Measurements from ENCODE around the gene SETD1B.
"Not testable (repeated sequence)": the region's sequence is repeated elsewhere in the genome, so short reads cannot be mapped to it uniquely, and the experiment has no call there.

SETD1B gene

DNA sequence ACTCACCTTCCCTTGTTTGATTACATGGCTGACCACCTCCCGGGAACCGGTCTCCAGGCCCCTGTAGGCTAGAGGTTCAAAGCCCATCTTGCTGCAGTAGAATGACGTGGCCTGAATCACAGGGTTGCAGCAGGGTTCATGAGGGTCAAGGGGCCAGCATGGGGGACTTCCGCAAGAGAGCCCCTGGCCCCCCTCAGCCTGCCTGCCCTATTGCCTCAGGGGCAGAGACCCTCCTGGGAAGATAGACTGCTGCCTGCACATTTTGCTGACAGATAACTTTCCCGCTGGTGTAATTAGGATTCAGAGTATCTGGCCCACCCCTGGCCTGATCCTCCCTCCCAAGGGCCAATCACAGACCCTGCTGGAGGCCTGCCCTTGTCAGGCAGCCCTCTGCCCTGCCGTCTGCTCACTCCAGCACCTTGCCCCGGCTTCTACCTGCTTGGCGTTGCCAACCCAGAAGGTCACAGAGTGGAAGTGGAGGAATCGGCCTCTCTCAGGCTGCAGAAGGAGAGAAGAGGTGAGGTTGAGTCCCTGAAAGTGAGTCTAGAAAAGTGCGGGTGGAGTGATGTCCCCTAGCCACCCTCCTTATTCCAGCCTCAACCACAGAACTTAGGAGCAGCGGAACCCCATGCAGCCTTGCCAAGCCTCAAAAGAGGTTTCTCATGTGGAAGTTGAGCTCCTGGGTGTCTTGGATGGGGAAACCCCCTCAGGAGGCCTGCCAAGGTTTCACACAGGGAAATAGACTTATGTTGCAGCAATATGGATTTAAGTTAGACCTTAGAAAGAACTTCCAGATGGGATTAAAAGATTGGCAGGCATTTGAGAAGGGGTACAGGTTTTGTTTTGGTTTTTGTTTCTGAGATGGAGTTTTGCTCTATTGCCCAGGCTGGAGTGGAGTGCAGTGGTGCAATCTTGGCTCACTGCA is 53.8 kb downstream of the SETD1B start:
- no peak for DNase-seq (ENCODE audit: low spot score)

DNA sequence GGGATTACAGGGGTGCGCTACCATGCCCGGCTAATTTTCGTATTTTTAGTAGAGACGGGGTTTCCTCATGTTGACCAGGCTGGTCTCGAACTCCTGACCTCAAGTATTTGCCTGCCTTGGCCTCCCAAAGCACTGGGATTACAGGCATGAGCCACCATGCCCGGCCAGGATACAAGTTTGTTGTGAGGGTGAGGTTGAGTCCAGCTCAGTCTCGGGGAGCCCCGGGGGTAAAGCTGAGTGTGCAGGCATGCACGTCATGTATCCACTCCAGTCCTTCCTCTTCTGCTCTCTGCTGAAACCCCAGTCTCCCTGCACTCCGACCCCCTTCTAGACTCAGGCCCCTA is 54.5 kb downstream of the SETD1B start:
- DNase-seq (ENCODE audit: low spot score), result no peak

DNA sequence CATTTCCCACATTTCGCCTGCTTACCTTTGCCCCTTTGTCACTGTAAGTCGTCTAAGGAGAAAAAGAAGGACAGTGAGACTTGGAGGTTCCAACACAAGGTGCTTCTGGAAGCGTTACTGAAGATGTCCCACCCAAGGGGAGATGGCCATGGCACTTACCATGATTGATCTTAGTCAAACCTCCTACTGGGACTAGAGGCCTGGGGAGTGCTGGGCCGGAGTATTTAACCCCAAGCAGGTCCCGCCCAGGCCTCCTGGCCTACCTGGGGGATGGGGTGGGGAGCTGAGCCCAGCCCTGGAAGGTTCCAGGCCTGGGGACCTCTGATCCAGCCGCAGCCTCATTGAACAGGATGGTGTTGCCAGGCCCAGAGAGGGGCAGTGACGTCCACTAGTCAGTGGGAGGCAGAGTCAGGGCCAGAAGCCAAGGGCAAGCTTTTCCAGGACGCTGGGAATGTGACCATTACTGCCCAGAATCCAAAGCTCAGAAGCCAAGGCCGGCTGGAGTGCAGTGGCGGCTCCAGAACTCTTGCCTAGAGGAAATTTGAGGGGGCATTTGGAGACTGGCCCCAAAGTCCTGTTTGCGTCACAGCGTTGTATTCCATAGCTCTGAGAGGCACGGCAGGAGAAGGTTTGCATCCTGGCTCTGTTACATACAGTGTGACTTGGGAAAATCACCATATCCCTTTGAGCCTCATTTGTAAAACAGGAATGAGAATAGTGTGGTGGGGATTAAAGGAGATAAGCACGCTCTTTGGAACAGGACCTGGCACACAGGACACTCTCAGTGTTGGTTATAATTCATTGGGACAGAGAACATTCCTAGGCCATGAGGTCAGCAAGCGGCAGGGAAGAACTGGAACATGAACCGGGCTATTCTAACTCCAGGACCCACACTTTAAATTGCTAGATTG is 55.1 kb downstream of the SETD1B start, which contains the start of gene HPD:
TSS of gene HPD (minus strand) at position 198 of the 911 bp plus-strand sequence. CDS start at position 162, 36 bp downstream.
- peak; percentile 11 for DNase-seq (ENCODE audit: low spot score)

DNA sequence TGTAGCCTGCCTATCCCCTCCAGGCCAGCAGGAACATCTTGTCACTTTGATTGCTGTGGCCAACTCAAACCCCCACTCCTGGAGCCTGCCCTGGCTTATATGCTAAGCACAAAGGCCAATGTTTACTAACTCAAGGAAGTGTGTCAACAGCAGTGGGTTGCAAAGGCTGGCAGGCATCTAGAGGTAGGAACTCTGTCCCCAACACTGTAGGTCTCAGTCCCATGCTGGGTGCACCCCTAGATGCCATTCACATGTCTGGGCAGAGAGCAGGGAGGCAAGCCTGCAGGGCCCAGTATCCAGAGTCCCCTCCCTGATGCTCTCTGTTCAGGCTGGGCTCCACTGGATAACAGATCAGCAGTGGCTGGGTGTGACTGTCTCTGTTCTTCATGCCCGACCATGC is 56.4 kb downstream of the SETD1B start:
- no peak for DNase-seq (ENCODE audit: low spot score)

DNA sequence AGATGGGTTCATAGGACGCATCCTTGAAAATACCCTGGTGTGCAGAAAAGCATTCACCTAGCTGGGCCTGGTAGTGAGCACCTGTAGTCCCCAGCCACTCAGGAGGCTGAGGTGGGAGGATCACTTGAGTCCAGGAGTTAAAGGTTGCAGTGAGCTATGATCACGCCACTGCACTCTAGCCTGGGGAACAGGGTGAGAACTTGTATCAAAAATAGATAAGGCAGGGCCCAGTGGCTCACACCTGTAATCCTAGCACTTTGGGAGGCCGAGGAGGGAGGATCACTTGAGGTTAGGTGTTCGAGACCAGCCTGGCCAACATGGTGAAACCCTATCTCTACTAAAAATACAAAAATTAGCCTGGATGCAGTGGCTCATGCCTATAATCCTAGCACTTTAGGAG is 56.9 kb downstream of the SETD1B start:
- DNase-seq (ENCODE audit: low spot score), result not testable (repeated sequence)

DNA sequence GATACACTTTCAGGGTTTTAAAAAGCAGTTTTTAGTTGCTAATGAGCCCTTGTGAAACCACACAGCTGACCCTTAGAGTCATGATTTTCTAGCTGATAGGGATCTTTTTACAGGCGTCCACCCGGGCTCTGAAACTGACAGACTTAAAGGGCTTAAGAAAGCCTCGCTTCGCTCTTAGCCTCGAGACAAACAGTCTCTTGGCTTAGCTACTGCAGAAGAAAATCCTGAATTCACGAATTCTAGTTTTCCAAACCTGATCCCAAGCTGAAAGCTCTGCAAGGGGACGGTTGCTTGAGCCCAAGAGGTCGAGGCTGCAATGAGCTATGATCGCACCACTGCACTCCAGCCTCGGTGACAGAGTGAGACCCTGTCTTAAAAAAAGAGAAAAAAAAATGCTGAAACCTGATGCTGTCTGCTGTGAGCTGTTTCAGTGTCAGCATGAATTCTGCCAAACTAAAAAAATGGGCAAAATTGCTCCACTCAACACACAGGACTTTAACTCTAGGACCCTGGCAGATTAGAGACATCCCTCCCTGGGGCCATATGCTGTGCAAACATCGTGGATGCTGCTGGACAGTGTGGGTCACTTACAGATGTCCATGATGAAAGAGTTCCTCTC is 57.9 kb downstream of the SETD1B start:
- DNase-seq (ENCODE audit: low spot score), result no peak

DNA sequence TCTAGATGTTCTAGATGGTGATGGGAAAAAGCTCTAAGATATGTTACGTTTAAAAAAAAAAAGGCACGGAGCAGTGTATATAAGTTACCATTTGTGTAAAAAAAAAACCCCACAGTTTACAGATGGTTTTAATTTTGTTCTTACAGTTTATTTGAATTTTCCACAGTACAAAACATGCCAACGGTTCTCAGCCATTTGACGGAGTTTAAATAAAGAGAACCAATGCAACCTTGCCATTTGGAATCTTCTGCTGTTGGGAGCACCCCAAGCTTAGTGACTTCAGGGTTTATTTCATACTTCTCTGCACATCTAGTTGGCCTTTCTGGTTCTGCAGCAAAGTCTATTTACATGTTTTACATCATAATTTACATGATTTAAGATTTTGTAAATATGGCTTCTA is 62.5 kb downstream of the SETD1B start:
- no peak for DNase-seq (ENCODE audit: low spot score)

DNA sequence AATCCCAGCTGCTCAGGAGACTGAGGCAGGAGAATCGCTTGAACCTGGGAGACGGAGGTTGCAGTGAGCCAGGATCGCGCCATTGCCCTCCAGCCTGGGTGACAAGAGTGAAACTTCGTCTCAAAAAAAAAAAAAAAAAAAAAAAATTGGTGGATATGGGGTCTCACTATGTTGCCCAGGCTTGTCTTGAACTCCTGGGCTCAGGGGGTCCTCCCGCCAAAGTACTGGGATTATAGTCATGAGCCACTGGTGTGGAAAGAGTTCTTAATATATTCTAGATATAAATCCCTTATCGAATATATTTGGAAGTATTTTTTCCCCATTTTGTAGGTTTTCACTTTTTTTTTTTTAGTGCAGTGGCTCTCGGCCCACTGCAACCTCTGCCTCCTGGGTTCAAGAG is 65.4 kb downstream of the SETD1B start:
- not testable (repeated sequence) for DNase-seq (ENCODE audit: low spot score)

DNA sequence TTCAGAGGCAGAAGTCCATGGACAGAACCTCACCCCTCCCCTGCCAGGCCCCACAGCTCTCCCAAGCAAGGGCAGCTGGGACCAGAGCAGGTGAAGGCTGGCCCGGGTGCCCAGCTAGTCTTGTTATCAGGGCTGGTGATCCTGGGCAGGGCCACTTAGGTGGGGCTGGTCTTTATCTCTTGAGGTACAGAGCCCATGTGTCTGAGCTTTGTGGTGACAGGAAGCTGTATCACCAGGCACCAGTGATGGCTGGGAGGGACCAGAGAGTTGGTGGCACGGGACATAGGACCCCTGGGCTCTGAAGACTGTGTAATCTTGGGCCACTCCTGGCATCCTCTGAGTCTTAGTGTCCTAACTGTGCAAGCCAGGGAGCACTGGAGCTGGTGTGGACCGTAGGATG is 67.7 kb downstream of the SETD1B start:
- no peak for DNase-seq (ENCODE audit: low spot score)

DNA sequence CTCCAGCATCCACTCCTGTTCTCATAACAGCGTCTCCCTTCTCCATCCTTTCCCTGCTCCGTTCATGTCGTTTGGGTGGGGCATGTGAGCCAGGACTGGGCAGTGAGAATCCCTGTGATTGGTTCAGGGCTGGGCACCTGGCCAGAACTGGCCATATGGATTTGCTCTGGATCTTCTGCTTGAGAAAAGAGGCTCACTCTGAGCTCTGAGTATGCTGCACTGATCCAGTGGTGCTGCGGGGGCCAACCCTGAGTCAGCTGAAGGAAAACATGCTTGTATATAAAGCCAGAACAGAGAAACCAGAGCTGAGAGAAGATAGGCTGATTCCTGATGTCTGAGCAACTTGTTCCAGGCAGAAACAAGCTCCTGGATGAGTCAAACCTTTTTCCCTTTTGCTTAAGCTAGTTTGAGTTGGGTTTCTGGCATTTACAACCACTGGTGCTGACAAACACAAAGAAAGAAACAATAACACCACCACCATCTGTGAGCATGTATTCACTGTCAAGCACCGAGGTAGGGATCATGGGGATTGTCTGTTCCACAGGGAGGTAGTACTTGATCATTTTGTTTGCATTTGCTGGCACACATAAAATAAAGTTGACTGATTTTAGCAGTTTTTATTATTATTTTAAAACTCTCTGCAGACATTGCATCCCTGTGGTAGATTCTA is 68.9 kb downstream of the SETD1B start:
- DNase-seq (ENCODE audit: low spot score), result peak; percentile 20

DNA sequence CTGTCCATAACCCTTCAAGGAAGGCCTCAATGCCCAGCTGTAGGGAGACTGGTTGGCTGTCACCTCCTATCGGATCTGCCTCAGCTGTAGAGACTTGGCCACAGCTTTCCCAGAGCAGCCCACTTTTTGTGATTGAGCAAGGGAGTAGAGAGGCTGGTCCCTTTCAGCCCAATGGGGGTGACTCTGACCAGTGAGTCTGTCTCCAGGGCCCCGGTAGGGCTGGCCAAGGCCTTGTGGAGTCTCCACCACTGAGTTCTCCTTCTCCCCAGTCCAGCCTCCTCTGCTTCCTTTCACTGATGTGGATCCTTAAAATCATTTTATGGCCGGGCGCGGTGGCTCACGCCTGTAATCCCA is 69.4 kb downstream of the SETD1B start:
- no peak for DNase-seq (ENCODE audit: low spot score)

DNA sequence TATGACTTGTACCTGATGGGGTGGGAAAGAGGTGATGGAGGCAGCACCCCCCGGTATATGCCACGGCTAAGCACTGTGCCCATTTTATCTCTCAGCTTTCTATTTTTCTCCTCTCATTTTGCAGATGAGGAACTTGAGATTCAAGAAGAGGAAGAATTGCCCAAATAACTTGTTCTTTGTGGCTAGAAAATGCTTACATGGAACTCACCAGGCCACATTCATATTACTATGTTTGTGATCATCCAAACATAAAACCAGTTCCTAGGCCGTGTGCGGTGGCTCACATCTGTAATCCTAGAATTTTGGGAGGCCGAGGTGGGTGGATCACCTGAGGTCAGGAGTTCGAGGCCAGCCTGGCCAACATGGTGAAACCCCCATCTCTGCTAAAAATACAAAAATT is 70.3 kb downstream of the SETD1B start:
- DNase-seq (ENCODE audit: low spot score), result no peak

DNA sequence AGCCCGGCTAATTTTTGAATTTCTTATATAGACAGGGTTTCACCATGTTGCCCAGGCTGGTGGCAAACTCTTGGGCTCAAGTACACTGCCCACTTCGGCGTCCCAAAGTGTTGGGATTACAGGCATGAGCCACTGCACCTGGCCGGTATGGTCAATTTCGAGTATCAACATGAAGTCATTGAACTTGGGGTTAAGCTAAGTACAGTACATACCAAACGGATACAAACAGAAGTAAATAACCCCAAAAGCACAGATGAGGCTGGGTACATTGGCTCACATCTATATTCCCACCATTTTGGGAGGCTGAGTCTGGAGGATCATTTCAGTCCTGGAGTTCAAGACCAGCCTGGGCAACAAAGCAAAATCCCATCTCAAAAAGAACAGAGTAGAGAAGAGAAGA is 71.8 kb downstream of the SETD1B start:
- DNase-seq (ENCODE audit: low spot score), result no peak

DNA sequence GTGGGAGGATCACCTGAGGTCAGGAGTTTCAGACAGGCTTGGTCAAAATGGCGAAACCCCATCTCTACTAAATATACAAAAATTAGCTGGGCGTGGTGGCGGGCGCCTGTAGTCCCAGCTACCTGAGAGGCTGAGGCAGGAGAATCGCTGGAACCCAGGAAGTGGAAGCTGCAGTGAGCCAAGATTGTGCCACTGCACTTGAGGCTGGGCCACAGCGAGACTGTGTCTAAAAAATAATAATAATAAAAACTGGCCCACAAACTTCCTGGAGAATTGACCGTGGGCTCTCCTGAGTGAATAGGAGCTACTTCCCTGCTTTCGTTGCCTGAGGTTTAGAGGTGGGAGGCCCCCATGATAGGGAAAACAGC is 72.3 kb downstream of the SETD1B start:
- DNase-seq (ENCODE audit: low spot score), result not testable (repeated sequence)
